ENCODE measurements around the gene PPP1R14D.

The PPP1R14D gene

DNA sequence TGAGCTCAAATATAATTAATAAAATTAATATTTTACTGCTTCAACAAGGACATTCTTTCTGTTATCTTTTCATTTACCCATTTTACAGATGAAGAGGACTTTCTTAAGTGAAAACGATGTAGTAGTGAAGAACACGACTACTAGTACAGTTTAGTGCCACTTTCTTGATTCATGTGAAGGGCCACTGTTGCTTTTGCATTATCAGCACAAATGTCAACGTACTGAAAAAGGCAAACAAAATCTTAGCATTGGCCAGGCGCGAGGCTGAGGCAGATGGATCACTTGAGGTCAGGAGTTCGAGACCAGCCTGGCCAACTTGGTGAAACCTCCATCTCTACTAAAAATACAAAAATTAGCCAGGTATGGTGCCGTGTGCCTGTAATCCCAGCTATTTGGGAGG lies 9.5 kb downstream of the PPP1R14D start:
- DNase-seq (ENCODE audit: low spot score), result no peak

DNA sequence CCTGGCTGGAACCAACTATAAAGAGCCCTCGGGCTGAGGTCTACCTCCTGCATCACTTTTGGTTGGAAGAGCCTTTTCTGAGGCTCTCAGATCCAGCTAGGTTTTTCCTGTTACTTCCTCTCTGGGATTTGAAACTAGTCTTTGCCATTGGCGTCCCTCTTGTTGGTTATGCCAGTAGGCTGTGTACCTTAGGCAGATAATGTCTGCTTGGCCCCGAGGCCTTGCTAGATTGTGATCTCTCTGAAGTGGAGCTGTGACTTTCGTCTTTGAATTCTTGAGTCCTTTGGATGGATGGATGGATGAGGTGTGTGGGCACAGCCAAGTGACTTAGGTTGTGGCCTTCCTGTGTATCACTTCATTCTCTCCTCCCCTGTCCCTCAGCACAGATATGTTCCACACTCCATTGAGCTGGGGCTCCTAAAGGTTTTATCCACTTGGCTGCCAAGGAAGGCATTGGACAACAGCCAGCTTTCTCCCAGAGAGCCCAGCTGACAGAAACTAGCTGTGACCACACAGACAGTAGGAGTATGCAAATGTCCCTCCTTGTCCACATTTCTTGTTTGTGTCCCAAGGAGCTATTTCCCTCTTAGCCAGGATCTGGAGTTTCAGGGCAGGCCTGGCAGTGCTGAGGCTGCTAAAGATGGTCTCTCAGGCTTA lies 13.3 kb downstream of the PPP1R14D start:
- DNase-seq (ENCODE audit: low spot score), result no peak

DNA sequence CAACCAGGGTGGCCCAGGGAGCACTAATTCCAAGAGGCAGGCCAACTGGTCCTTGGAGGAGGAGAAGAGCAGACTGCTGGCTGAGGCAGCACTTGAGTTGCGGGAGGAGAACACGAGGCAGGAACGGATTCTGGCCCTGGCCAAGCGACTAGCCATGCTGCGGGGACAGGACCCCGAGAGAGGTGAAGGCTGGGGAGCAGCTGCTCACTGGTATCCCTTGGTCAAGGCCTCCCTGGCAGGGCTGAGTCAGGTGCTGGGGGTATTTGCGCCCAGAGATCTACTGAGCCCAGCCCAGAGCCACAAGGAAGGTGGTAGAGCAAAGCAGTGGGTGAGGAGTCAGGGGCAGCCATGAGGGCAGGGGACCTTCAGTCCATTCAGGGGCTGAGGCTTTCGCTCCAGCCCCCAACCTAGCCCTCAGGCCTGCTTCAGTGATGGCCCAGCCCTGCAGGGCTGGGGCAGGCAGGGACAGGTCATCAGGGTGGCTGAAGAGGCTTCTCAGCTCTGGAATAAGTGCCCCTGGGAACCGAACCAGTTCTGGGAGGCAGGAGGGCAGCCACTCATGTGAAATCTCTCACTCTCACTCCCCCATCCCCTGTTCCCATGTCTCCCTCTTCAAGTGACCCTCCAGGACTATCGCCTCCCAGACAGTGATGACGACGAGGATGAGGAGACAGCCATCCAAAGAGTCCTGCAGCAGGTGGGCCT lies 15.6 kb downstream of the PPP1R14D start:
- no peak for DNase-seq (ENCODE audit: low spot score)

DNA sequence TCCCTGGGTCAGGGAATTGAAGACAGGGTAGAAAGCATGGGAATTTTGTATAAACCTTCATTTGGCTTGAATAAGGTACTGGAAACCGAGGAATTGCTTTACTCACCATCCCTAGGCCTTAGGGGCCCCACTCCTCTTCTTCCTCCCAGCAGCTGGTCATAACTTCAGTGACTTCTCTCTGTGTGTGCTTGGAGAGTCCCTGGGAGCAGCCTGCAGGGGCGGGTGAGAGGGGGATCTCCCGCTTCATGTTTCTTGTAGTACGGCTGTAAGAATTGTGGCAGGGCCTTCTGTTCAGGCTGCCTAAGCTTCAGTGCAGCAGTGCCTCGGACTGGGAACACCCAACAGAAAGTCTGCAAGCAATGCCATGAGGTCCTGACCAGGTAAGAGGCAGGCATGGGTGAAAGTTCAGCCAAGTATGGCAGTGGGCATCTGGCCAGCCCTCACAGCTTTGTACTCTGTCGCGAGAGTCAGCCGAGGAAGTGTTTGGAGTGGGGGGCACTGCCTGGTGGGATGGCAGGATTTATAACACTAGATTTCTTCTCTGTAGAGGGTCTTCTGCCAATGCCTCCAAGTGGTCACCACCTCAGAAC lies 19.6 kb downstream of the PPP1R14D start:
- no peak for DNase-seq (ENCODE audit: low spot score)

DNA sequence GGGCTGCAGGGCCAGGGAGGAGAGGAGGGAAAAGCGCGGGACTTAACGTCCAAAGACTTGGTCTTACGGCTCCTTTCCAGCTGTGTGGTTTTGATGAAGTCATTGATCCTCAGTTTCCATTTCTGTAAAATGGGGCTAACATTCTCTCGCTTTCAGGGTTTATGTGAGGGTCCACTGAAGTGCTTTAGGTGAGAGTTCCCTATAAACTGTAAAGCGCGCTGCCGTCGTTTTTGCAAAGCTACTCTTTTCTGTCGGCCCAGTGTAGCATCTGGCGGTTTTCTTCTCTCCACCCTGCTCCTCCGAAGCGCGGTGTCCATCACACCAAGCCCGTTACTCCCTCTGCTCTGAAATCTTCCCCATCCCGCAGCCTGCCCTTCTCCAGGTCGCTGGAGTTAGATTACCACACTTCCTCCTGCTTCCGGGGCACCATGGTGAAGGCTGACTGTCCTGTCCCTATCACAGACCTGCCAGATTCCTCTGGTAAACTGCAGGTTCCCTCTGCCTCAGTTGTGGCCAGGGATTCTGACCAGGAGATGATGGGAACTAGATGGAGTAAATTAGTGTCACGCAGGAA lies 20.5 kb downstream of the PPP1R14D start:
- peak; percentile 72 for DNase-seq (ENCODE audit: low spot score)

DNA sequence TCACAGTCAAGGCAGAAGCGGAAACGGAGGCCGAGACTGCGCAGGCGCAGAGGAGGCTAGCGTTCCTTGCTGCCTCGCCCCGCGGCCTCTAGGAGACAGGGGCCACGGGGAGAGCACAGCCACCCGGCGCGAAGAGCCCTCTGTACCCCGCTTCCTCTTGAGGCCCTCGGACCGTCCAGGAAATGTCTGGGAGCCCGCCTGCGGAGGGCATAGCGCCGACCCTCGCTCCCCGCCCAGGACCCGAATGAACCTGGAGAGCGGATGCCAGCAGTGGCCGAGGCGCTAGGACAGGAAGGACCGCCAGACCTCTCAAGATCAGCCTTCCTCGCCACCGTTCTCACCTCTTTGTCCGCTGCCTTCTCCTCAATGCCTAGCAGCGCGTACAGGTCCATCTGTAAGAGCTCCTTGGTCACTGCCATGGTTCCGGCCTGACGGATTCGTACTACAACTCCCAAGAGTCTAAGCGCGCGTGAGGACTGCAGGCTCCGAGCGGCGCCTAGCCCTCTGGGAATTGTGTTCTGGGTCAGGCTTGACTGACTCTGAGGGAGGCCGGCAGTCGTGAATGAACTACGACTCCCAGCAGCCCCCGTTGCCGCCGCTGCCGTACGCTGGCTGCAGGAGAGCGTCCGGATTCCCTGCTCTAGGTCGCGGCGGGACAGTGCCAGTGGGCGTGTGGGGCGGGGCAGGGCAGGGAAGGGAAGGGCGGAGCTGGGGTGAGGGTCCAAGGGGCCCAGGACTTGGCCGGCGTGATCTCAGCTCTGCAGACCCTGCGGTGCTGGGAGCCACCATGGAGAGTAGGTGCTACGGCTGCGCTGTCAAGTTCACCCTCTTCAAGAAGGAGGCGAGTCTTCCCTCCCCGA lies 21.2 kb downstream of the PPP1R14D start, which contains the start of the genes DNAJC17 and ZFYVE19:
Gene DNAJC17 (minus strand): TSS at position 446 of the 860 bp plus-strand sequence. CDS start 27 bp downstream, at position 419.
Gene ZFYVE19 (plus strand): TSS at position 62 of the 860 bp plus-strand sequence. CDS start 501 bp downstream, at position 563.
- peak; percentile 98 for DNase-seq (ENCODE audit: low spot score)

DNA sequence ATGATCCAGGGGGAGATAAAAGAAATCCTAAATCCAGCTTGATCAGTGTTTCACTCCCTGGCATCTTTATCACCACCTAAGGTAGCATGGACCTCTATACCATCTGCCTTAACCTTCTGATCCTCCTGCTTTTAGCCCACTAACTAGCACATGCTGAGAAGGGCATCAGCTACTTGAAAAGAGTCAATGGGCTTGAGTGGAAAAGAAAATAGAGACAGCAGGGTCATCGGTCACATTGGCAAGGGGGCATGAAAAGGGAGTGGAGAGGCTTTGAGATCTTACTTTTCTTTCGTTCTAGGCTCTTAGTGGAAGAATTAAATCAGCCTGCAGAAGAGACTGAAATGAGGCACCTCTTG lies 21.9 kb downstream of the PPP1R14D start:
- DNase-seq (ENCODE audit: low spot score), result no peak

DNA sequence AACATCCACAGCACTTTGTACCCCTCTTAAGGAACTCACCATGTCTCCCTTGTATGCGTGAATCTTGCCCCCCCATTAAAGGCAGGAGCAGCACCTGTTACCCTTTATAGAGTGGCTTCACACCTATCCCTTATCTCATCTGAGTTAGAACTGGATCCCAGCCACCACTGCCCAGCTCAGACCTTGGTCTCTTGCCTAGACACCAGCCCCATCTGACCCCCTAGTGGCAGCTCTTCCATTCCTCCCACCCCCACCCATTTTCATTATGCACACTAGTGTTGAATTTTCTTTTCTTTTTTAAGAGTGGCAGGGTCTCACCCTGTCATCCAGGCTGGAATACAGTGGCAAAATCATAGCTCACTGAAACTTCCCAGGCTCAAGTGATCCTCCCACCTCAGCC lies 24.8 kb downstream of the PPP1R14D start:
- DNase-seq (ENCODE audit: low spot score), result no peak

DNA sequence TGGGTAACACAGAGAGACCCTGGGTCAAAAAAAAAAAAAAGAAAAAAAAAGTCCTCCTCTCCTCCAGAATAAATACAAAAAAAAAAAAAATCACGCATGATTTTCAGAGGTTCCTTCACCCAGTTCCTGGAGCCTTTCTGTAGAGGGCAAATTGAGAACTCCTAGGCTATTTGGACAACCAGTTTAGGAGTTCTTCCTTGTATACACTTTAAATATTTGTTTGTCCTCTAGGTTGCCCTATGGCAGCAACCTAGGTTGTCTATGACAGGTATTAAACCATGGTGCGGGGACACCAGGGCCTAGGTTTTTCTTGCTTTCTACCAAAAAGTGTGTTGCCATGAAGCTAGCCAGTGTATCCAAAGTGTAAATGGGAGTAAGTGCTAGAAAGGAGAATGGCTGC lies 25.4 kb downstream of the PPP1R14D start:
- no peak for DNase-seq (ENCODE audit: low spot score)

DNA sequence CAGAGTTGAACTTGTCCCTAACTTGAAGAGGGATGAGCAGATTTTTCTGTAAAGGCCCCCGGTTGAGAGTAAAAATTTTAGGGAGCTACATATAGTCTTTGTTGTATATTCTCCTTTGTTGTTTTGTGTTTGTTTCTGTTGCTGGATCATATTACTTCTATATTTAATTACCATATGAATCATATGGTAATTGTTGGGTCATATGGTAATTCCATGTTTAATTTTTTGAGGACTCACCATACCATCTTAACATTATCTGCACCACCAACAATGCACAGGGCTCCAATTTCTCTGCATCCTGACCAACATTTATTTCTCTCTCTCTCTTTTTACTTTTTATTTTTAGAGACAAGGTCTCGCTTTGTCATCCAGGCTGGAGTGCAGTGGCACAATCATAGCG lies 29.0 kb downstream of the PPP1R14D start:
- DNase-seq (ENCODE audit: low spot score), result no peak

DNA sequence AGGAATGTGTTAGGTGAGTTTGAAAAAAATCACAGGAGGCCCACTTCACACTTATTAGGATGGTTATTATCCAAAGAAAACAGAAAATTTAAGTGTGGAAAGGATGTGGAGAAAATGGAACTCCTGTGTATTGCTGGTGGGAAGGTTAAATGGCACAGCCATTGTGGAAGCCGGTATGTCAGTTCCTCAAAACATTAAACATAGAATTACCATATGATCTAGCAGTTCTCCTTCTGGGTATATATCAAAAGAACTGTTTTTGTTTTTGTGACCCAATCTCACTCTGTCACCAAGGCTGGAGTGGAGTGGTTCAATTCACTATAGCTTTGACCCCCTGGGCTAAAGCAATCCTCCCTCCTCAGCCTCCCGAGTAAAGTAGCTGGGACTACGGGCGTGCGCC lies 32.0 kb downstream of the PPP1R14D start:
- DNase-seq (ENCODE audit: low spot score), result no peak

DNA sequence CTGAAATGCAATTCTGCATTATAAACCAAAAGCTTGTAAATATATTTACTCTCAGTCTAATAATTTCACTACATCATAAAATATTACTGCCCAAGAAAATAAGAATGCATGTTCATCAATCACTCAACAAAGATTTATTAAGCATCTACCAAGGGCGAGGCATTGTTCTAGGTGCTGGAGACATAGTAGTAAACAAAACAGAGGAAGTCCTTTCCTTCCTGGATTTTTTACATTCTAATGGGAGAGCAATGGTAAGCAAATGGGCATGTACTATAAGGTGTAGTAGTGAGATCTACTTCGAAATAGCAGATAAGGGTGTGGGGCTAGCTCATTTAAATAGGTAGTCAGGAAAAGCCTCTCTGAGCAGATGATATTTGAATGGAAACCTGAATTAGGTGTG lies 32.5 kb downstream of the PPP1R14D start:
- DNase-seq (ENCODE audit: low spot score), result no peak

DNA sequence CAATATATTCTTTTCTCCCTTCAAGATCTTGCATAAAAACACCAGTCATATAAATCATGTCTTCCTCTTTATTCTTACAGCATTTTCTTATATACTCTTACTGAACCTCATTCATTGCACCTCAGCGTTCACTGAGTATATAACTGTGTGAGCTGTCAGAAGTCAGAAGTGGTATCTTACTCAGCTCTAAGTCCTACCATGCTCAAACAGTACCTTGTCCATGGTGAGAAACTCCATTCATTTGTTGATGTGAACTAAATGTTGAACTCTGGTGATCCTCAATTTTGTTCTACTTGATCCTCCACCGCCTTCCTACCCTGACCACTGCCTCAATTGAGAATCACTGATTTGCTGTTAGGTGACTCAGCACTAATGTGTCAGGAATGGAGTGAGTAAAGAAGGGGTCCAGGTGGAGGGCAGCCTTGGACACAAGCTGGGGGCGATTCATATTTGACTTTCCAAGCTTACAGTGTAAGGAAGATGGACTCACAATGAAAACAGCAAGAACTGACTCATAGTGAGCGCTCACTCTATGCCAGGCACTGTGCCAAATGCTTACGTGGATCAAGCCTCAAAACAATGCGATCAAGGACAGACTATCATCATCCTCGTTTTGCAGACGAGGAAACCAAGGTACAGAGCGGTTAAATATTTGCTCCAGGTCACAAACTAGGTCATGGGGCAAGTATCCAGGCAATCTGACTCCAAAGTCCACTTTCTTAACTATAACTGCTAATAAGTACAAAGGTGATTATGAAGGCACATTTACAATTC lies 35.1 kb downstream of the PPP1R14D start:
- DNase-seq (ENCODE audit: low spot score), result peak; percentile 96

DNA sequence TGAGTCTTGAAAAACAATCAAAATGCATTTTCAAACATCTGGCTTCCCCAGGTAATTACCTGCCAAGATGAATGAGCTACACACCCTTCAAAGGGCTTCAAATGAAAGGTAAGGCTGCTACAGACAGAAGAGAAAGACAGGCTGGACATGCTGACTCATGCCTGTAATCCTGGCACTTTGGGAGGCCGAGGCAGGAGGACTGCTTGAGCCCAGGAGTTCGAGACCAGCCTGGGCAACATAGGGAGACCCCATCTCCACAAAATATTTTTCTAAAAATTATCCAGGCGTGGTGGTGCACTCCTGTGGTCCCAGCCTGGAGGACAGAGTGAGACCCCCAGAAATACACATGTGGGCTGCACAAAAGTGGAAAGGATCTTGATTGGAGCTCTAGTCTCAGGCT lies 36.1 kb downstream of the PPP1R14D start:
- no peak for DNase-seq (ENCODE audit: low spot score)

DNA sequence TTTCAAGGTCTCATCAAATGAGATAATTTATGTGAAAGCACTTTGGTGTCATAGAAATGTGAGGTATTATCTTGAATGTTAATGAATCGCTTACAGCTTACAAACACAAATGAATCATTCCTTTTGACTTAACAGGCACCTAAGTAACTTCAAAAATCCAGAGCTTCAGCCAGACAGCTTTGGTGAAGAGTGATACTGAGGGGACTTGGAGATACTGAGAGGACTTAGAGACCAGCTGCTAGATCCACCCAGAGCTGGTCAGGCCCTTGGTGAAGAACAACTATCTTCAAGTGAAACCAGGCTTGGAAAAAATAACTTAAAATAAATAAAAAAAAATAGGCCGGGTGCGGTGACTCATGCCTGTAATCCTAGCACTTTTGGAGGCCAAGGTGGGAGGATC lies 37.8 kb downstream of the PPP1R14D start:
- DNase-seq (ENCODE audit: low spot score), result peak; percentile 29

DNA sequence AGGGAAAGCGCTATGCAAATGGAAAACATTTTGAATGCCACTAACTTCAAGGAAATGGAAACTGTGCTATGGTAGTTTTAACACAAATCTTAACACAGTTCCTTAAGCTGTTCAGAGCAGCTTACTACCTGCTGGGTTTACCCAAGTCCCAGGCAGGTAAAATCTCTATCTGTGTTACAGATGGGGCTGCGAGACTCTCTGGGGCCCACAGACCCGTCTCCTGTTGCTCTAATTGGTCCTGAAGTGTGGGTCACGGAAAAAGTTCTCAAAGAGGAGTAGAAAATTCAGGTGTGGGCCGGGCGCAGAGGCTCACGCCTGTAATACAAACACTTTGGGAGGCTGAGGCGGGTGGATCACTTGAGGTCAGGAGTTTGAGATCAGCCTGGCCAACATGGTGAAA lies 38.5 kb downstream of the PPP1R14D start:
- DNase-seq (ENCODE audit: low spot score), result no peak

DNA sequence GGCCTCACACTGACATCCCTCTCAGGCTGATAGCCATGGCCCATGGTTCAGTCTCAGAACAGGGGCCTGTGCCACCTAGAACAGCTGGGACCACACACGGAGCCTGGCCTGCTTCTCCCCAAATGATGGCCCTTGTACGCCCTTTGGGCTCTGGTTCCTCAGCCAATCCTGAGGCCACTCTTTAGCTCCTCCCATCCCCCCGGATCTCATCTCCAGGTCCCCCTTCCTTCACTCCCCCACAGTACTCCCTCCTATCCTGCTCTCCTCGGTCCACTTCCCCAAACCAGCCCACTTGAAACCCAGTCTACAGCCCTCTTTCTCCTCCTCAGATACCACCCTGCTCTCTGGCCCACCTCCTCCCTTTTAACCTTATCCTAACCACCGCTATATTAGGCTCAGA lies 39.4 kb downstream of the PPP1R14D start:
- DNase-seq (ENCODE audit: low spot score), result no peak

DNA sequence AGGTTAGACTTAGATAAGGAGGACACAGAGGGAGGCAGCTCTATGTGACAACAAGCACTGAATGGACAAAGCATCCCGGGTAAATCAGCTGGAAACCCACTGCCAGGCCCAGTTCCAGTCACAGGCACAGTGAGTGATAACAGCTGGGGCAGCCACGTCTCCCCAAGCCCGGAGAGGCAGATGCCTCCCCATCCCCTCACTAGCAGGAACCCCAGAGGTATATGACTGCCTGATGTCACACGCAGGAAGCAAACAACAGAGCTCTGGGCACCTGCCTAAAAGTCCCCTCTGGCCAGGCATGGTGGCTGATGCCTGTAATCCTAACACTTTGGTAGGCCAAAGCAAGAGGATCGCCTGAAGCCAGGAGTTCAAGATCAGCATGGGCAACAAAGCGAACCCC lies 40.5 kb downstream of the PPP1R14D start:
- no peak for DNase-seq (ENCODE audit: low spot score)

DNA sequence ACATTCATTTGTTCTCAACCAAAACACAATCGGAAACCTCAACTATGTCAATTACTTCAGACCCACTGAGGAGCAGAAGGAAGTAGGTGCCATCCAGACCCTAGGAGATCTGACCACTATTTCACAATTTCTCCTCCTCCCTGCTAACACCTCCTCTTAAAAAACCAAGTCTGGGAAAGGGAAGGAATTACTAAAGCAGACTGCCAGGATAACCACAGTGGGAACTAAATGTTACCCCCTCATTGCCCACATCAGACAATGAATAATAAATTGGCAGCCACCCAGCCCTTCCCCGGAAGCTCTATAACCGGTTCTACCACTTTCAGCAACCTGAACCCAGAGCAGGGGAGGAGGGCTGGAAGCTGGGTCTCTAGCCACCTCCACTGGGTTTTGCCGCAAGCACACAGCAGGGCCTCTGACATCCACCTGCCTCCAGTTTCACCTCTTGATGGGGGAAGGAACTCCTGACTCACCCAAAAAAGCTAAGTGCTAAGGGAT lies 41.1 kb downstream of the PPP1R14D start:
- DNase-seq (ENCODE audit: low spot score), result no peak

DNA sequence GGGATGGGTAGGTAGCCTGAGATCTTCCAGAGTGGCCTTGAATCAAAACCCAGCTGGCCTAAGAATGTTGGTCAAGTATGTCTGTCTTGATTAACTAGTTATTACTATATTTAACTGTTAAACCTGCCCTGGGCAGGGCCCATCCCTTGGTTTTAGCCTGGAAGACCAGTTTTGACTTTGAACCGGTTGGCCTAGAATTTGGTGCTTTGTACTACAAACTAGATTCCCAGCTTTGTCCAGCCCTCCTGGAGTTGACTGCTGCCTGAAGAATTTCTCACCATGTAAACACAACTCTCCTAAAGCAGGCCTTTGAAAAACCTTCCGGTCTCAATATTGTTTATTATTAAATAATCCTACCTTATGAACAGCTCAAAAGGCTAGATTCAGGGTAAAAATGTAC lies 42.7 kb downstream of the PPP1R14D start:
- DNase-seq (ENCODE audit: low spot score), result no peak

DNA sequence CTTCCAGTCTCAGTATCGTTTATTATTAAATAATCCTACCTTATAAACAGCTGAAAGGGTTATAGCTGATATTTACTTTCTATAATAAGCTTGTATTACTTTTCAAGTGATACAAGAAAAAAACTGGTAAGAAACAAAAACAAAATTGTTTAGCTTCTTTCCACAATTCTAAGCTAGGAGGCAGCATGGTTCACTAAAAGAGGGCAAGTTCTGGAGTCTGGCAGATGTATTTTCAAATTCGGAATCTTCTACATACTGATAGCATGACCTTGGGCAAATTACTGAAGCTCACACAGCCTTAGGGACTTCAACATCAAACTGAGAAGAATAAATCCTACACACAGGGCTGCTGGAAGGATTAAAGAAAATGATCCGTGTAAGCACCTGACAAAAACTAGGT lies 43.3 kb downstream of the PPP1R14D start:
- DNase-seq (ENCODE audit: low spot score), result no peak

Measured in RKO (cell line).